GM19239 (cell line): Measurements from ENCODE around the gene RAB31.

Source experiments
- DNase-seq: peaks from one replicate; pipeline ENCODE4 v3.0.0; 2011; ENCODE audit warnings: low spot score; ENCODE audit not compliant: insufficient read length
- FAIRE-seq: peaks from 2 replicates; lab custom pipeline; 2011; peaks lifted over from hg19 to GRCh38; lab: Jason Lieb, UNC

Gene RAB31

DNA sequence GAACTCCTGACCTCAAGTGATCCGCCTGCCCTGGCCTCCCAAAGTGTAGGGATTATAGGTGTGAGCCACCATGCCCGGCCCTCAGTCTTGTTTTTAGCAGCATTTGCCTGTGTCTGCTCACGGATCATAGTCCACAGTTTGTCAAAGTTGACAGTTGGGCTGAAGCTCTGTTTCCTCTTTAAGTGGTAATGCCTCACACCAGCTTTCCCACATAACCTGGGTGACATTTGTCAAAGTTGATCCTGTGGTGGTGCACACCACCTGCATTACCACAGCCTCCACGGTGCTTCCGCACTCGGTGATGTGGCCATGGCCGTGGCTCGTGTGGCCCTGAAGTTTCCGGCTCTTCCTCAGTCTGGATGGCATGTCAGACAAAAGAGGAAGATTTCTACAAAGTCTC, 27.1 kb downstream of the RAB31 start:
- no peak for DNase-seq
- FAIRE-seq, result no peak

DNA sequence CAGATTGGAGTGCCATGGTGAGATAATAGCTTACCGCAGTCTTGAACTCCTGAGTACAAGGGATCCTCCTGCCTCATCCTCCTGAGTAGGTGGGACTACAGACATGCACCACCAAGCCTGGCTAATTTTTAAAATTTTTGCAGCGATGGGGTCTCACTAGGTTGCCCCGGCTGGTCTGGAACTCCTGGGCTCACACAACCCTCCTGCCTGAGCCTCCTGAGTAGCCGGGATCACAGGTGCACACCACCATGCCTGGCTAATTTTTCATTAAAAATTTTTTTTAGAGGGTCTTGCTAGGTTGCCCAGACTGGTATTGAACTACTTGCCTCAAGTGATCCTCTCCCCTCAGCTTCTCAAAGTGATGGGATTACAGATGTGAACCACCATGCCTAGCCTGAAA, 27.8 kb downstream of the RAB31 start:
- DNase-seq, result no peak
- FAIRE-seq, result no peak

DNA sequence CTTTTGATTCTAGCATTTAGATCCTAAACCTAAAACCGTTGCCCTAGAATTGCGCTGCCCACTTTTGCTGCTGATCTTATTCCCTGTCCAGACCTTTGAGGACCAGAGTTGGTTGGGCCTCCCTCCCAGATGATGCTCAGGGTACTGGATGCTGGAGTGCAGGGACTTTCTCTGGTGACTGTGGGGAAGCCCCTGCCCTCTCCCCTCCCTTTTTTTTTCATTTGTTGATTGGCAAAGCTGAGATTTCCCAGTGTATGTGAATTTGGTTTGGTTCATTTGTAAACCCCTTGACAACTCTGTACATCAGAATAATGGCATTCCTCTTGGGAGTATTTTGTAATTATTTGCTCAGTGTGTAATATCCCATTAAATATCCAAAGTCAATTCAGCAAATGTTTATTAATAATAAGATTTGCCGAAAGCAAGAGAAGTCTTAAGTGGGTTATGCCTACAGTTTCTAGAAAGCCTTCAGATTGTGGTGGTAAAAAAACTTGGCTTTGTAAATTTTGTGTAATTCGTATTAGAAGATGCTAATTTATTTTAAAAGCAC, 28.3 kb downstream of the RAB31 start:
- no peak for DNase-seq
- no peak for FAIRE-seq

DNA sequence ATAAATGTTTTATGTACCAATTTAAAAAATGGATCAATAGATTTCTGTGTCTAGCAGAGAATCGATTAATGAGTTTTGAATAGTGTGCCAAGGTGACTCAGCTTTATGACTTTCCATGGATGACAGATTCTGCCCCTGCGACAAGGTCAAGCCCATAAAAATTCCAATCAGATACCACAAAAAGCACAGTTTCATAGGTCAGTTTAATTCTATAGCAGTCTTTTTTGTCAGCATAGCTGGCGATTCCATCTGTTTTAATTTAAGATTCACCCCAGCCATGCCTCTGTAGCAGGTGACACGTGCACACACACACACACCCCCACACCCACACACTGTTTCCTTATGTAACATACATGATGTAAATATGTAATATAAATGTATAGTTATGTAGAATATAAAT, 28.9 kb downstream of the RAB31 start:
- DNase-seq, result no peak

DNA sequence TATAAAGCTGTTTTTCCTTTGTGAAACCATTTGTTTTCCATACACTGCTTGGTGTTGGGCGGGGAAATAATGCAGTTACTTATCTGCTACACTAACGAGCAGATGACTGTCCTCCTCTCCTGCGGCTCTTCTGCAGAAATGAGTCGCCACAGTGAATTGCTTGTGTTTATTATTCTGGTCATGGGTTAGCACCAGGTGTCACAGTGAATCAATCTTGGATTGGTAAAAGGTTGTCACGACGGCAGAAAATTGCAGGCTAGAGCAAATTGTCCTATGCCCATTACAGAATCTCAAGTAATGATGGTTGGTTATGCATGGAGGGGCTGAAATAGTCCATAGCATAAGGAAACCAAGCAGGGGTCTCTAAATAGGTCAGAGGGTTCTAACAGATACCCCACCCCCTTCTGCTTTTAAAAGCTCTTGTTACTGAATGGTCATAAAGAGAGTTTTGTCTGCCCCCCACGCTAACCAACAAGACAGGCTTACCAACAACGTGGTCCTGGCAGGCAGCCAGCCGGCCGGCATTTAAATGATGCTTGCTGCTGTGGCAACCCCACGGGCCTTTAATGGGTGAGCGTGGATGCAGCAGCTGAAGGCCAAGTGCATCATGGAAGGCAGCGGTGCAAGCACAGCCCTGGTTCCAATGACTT, 29.5 kb downstream of the RAB31 start:
- FAIRE-seq (no peak), DNase-seq (no peak)

More for the DNA sequence above, 28.9 kb downstream of the RAB31 start:
- no peak for FAIRE-seq

DNA sequence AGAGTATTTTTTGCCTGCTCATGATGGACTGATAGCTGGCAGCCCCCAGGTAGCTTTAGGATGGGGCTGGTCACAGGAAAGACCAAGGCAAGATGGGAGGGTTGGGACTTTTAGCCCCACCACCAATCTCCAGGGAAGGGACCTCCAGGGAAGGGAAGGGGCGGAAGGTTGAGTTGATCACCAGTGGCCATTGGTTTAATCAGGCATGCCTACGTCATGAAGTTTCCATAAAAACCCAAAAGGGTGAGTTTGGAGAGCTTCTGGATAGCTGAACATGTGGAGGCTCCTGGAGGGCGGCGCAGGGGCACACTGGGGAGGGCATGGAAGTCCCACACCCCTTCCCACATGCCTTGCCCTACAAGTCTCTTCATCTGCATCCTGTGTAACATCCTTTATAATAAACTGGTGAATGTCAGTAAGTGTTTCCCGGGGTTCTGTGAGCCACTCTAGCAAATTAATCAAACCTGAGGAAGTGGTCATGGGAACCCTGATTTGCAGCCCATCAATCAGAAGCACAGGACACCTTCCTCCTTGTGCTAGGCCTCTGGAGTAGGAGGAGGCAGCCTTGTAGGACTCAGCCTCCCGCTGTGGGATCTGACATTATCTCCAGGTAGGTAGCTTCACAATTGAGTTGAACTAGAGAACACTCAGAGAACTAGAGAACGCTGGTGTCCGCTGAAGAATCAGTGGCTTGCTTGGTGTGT, 30.3 kb downstream of the RAB31 start:
- FAIRE-seq, result no peak

DNA sequence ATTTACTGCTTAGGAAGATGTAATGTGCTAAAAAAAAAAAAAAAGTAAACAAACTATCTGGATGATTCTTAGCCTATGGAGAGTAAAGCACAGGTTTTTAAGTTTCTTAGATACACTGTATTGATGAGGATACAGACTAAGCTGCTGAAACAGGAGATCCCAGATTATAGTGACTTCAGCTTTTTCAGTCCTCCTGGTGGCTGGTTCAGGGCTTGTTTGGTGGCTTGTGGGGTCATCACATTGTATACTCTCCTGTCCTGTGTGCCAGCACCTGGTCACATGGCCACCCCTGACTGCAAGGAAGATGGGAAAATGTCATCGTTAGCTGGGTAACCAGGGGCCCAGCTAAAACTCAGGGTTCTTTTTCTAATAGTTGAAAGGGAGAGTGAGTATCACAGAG, 31.4 kb downstream of the RAB31 start:
- FAIRE-seq, result no peak
- DNase-seq, result no peak

More for the DNA sequence above, 30.3 kb downstream of the RAB31 start:
- no peak for DNase-seq

DNA sequence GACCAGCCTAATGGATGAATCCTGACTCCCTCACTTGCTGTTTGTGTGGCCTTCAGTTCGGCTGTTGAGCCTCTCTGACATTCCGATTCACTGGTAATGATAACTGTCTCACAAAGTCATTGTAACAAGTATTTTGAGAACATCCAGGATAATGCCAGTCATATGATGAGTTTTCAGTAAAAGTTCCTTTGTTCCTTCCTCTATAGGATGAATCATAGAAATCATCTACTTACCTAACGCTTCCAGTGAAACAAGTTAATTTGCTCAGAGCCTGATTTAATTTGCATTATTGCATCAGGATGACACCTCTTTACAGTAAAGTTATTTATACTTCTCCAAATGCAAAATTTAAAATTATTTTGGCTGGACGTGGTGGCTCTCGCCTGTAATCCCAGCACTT, 32.0 kb downstream of the RAB31 start:
- no peak for FAIRE-seq
- DNase-seq, result no peak

DNA sequence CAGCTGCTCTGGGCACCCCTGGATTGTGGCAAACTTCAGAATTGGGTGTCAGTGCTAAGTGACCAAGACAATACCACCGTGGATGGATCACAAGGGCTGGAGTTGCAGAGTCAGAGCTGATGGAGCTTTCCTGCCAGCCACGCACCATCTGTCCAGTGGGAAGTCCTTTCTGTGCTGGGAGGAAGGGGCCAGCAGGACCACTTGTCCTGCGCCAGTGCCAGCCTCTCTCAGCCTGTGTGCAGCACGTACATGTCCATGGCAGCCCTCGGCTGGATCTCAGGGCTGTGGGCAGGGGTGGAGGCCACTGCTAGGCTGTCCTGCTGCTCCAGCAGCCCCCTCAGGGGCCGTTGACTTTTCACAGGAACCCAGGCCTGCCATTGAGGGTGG, 33.3 kb downstream of the RAB31 start:
- FAIRE-seq (no peak), DNase-seq (no peak)

DNA sequence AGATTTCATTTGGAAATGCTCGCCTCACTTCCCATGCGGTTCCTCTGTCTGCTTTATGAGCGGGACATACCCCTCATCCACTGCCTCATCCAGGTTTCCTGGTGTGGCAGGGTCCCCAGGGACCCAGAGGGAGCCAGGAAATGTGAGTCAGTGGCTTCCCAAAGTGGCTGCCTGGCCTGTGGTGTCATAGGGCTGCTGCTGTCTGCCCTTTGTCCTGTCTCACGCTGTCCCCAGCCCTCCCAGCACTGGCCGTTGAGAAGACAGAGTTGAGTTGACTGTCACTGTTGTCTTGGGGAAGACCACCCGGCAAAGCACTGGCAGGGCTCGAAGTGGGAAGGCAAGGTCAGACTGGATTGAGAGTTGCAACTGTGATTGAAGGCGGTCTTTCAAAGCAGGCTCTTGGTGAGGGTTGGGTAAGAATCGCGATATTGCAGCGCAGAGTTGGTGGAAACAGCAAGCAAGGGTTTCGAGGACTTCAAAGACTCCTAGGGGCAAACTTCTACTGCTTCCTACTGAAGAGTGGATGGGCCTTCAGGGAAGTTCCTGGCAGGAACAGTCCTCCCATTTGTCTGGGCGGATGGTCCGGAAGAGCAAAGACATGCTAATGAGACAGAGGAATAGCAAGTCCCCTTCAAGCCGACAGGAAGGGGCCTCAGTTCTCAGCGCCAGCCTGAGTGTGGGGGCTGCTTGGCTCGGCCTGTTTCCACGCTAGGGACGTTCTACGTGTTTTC, 33.9 kb downstream of the RAB31 start:
- no peak for FAIRE-seq
- no peak for DNase-seq

DNA sequence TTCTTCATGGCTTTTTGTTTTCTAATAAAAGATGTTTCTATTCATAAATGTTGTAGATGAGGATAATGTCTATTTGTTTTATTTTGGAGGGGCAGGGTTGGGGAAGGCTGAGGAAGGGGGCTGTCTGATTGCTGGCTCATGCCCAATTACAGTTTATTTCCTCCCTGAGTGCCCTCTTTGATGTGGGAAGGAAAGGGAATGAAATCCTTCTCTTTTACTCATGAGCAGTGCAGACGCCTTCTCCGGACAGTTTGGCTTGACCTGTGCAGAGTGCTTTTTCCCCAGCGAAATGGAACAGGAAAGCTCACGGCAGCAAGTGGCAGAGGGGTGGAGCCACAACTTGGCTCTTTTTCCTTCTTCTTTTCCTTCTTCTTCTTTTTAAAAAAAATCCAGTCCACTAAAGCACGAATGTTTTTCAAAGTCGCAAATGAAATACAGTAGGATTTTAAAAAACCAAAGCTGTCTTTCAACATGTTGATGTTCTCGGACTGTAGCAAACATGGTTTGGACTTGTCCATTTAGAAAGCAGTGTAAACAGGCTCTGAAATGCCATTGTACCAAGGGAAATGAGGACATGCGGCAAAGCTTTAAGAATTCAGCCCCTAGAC, 34.5 kb downstream of the RAB31 start:
- FAIRE-seq, result no peak
- DNase-seq, result no peak

DNA sequence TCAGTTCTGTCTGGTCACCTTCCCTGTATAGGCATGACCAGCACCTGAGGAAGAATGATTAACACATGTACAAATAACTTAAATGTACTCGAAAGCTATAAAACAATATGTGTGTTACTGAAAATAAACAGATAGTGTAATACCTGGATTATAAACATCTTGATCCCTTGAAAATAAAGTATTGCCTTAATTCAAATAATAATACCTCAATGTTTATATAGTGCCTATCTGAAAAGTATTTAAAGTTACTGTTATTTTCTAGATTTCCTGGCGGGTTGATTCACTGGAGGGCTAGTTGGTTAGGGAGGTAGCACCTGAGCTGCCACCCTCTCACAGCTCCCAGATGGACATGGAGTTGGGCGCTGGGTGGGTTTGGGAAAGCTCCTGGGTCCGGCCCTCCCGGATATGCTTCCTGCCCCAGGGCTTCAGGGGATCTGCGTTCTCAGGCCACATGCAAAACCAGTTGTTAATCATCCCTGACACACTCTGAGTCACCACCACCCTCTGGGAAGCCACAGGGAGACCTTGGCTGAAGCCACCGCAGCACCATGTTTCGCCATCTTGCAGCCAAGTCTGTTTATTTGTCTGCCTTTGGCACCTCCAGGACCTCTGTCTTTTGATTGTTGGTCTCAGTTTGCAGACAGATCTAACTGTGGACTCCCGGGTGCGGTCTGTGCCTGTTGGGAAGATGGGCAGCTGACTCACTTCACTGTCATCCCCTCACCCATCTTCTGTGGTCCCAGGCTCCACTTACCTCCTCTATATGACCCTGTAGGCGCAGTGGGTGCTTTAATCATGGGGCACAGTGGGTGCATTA, 35.3 kb downstream of the RAB31 start:
- no peak for FAIRE-seq
- no peak for DNase-seq

DNA sequence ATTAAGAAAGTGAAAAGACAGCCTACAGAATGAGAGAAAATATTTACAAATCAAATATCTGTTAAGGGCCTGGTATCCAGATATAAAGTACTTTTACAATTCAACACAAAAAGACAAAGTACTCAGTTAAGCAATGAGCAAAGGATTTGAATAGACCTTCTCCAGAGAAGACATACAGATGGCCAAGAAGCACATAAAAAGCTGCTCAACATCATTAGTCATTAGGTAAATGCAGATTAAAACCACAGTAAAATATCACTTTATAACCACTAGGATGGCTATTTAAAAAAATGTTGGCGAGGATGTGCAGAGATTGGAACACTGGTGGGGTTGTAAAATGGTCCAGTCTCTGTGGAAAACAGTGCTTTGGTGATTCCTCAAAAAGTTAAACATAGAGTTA, 38.9 kb downstream of the RAB31 start:
- no peak for FAIRE-seq
- DNase-seq, result no peak

DNA sequence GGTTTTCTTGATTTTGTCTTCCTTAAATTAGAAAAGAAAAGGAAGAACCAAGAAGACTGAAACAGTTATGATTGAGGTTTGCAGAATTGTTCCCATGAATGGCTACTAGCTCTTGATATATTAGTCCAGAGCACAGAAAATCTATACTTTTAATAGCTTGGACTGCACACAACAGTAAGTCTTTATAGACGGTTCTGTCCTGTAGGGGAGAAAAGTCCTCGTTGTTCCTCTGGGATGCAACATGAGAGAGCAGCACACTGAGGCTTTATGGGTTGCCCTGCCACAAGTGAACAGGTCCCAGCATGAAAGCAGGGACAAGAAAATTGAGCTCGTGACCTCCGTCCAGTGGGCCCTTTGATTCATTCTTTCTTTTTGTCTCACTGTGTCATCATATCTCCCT, 41.5 kb downstream of the RAB31 start:
- no peak for DNase-seq

DNA sequence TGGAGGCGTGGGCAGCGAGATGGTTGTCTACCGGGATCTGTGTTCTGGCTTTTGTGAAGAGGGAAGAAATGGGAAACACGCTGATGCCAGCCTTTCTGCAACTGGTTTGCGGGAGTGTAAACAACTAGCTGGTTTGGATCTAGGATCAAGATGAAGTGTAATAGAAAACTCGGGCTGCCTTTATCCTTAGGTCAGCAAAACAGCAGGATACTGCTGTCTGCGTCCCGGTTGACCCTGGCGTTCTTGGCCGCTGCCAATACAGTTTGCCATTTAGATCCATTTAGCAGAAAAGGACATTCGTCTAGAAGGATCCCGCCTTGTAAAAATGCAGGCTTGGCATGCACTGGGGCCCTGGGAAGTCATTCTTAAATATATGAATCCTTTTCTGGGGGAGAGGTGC, 42.0 kb downstream of the RAB31 start:
- no peak for DNase-seq
- no peak for FAIRE-seq

More for the DNA sequence above, 41.5 kb downstream of the RAB31 start:
- no peak for FAIRE-seq

DNA sequence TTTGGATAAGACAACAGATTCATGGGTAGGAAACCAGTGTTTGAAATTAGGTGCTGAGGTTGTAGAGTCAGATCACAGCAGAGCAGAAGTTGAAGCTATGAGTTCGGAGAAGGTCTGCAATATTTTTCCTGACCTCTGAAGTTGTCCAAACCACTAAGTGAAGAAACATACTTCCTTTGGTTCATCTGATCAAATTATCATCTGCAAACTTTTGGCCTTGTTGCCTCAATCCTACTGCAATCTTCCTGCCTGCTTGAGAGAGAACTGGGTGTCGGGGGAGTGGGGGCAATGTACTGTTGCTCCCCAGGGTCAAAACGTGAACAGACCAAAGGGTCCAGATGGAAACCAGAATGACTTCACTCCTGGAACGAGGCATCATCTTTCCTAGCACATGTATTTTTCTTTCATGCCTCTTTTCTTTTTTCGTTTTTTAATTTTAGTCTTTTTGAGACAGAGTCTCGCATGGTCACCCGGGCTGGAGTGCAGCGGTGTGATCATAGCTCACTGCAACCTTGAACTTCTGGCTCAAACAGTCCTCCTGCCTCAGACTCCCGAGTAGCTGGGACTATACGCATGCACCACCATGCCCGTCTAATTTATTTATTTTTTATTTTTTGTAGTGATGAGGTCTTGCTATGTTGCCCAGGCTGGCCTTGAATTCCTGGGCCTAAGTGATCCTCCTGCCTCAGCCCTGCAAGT, 42.7 kb downstream of the RAB31 start:
- DNase-seq (no peak), FAIRE-seq (no peak)

DNA sequence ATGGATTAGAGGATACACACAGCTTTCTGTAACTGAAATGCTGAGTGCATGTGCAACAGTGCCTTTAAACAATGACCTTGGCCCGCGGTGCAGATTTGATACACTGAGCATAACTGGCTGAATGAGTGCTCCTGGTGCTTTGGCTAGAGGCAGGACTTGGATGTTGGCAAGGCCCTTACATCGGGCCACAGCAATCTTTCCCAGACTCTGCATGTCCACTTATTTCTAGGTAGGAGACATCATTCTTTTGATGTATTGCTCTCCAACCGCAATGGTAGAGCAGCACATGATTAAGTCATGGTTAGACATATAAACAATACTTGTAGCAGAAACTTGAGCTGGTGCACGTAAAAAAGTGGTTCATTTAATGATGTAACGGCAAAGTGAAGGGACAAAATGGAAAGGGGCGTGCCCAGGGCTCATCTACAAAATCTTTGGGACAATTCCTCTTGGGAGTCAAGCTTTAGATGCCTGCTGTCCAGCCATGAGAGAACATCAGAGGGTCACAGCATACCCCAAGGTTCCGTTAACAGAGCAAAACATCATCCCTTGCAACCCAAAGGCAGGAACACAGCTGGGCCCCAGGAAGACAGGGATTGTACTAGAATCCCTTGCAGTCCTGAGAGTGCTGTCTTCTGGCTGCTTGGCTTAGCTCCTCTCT, 43.4 kb downstream of the RAB31 start:
- no peak for DNase-seq
- FAIRE-seq, result no peak

DNA sequence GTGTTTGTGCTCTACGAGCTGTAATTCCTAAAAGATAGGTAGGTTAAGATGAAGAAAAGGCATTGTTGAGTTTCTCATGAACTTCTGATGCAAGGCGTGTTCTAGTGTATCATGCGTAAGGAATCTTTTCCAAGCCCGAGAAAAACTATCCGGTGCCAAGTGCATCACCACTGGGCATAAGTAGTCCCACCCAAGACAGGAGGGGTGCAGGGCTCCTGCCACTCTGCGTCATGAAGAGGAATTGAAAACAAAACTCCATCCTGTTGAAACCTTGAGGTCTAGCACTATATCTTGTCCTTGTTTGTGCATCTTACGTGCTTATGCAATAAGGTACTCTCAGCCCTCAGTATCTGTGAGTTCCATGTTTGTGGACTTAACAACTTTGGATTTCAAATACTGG, 45.7 kb downstream of the RAB31 start:
- DNase-seq (no peak), FAIRE-seq (no peak)

DNA sequence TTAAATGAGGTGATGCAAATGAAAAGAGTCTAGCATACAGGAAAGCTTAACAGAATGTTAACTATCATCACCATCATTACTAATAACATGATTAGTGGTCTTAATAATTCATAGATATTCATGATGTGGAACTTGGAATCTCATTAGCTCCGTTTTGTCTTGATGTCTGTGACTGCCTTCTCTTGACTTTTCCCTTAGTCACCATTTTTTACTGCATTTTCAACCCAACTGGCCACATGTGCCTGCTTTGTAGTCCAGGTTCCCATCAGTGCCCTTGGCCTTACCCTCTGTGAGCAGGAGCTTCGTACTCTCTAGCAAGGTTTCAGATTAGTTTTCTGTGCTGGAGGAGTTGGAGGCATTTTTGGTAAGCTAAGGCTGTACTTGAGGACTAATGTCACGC, 47.0 kb downstream of the RAB31 start:
- FAIRE-seq, result no peak
- no peak for DNase-seq
